Stimulated activated CD8-positive, alpha-beta memory T cell treated with anti-CD3 and anti-CD28 coated beads, Interleukin-12 subunit alpha, Interleukin-12 subunit beta, amount 100 ng/mL, for 24 hours (primary cell): ENCODE data around the gene STX18.
"Not testable (repeated sequence)": the region's sequence is repeated elsewhere in the genome, so short reads cannot be mapped to it uniquely, and the experiment has no call there.

Source experiments
- DNase-seq: peaks from one replicate; pipeline ENCODE4 v3.0.0-alpha.2; 2020; ENCODE audit errors: extremely low read depth

STX18 gene

GRCh38 chr4:4554234-4554633, 12.4 kb upstream of the STX18 start:
- DNase-seq, result no peak

DNA sequence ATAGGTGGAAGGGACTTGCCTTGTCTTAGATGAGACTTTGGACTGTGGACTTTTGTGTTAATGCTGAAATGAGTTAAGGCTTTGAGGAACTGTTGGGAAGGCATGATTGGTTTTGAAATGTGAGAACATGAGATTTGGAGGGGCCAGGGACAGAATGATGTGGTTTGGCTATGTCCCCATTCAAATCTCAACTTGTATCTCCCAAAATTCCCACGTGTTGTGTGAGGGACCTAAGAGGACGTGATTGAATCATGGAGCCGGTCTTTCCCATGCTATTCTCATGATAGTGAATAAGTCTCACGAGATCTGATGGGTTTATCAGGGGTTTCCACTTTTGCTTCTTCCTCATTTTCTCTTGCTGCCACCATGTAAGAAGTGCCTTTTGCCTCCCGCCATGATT, 10.2 kb upstream of the STX18 start:
- not testable (repeated sequence) for DNase-seq

GRCh38 chr4:4550161-4550560, 8.3 kb upstream of the STX18 start:
- not testable (repeated sequence) for DNase-seq

- DNase-seq, result no peak
Observed at GRCh38 chr4:4549534-4549933, 7.7 kb upstream of the STX18 start.

- no peak for DNase-seq
Observed at GRCh38 chr4:4542774-4543485, 1.1 kb upstream of the STX18 start.

GRCh38 chr4:4541040-4541631, 712 bp downstream of the STX18 start:
- no peak for DNase-seq

DNA sequence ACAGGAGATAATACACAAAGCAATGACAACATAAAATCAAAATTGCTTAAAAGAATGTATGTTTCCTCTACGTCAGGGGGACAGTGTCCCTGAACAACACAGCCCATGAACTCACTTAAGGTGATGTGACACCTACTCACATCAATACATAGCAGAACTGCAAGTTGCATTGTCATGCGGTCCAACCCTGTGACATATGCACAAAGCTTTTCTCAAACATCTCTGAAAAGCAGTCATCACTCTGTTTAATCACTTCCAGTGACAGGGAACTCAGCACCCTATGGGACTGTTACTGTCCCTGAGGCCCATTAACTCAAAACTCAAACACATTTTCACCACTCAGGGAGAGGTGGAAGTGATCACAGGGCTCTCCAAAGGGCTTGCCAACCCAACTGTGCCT, 2.4 kb downstream of the STX18 start:
- DNase-seq, result no peak

DNA sequence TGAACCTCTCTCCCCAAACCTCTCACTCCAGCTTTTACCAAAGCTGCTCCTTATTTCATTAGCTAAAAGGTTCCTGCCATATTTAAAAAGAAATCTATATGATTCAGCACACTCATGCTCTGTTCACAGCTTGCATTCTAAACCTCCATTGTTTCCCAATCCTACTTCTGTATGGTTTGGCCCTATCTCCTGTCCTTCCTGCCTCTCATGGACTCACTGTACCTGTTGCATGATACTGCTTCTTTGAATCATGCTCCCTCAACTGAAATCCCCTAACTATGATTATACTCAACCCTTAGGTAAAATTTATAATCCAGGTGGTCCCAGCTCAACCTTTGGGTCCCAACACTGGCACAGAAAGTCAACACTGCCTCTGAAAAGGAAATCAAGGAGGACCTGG, 6.3 kb downstream of the STX18 start:
- DNase-seq, result no peak

GRCh38 chr4:4534515-4535145, 7.2 kb downstream of the STX18 start:
- no peak for DNase-seq

DNA sequence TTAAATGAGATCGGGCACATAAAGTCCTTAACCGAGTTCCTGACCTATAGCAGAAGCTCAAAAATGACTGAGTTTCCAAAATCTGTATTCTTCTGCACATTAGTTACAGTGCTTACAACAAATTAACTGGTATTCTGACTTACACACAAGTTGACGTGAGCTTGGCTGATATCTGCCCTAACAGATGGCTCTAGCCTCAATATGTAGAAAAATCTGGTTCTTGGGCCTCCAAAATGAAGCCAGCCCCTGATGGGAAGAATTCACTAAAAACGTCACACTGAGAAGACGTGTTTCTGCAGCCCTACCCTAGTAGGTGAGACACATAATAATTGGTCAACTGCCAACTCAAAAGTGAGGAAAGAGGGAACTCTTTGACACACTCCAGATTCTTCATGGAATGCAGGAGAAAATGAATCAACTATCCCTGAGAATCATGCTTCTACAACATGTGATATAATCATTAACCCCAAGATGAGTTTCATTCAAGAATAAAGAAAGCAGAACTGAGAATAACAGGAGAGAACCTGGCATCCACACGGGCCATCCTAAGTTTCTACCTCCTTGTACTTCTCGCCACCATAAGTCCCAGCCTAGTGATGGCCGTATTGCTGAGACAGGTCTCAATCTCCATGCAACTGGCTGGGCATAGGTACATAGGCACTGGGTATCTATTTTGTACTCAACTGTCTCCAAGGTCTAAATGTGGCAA, 8.2 kb downstream of the STX18 start:
- no peak for DNase-seq

DNA sequence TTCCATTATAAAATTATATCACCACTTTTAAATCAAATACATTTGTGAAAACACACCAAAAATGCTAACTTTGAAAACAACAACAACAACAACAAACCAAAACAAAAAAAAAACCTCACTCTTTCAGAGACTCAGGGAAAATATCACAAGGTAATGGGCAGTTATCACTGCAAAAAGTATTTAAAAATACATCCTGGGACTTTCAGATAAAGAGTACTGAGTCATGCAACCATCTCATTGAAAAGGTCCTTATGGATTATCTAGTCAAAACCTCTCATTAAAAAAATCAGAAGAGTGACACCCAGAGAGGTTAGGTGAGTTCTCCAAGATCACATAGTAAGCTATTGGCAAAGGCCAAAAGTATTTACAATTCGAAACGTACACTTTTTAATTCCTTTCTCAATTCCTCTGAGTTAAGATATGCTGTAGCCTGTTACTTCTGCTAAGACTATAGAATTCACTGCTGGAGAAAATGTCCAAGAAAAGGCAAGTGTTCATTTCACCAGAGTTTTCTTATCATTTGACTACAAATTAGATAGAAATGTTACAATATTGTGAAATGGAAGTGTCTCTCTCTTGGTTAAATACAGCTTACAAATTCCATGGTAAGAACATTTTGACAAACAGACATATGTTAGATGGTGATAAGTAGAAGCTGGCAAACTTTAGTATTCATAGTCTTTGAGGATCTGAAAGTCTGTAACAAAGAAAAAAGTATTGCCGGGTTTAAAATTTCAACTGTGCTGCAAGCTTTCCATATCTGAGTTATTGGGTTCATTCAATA, 9.3 kb downstream of the STX18 start:
- no peak for DNase-seq

- DNase-seq, result no peak
Observed at GRCh38 chr4:4529392-4529791, 12.5 kb downstream of the STX18 start.

- no peak for DNase-seq
Observed at GRCh38 chr4:4526401-4526800, 15.4 kb downstream of the STX18 start.

- no peak for DNase-seq
Observed at GRCh38 chr4:4524364-4524763, 17.5 kb downstream of the STX18 start.

- DNase-seq, result no peak
Observed at GRCh38 chr4:4521731-4522130, 20.1 kb downstream of the STX18 start.

- DNase-seq, result no peak
Observed at GRCh38 chr4:4521136-4521535, 20.7 kb downstream of the STX18 start.

DNA sequence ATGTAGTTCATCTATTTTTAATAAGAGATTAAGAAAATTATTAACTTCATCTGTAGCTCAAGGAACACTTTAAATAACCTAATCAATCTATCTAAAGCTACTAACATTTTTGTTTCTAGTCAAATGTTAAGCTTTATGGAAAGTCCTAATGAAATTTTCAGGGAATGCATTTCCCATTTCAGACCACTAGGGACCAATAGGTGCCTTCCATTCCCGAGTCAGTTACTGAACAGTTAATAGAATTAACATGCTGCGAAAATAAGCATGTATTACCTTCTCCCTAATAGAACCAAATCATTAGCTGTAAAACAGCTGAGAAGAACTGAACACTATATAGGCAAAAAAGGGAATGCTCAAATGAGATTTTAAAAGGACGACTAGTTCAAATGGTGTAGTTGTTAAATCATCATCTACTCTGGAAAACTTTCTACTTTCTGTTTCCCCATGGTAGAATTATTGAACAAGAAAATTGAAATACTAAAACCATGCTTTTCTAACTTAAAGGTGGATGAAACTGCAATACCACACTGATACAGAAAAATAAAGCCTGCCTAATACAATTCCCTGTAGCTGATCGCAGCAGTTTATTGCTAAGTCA, 22.5 kb downstream of the STX18 start:
- DNase-seq, result no peak

- no peak for DNase-seq
Observed at GRCh38 chr4:4518747-4519146, 23.1 kb downstream of the STX18 start.

- no peak for DNase-seq
Observed at GRCh38 chr4:4514786-4515185, 27.1 kb downstream of the STX18 start.

DNA sequence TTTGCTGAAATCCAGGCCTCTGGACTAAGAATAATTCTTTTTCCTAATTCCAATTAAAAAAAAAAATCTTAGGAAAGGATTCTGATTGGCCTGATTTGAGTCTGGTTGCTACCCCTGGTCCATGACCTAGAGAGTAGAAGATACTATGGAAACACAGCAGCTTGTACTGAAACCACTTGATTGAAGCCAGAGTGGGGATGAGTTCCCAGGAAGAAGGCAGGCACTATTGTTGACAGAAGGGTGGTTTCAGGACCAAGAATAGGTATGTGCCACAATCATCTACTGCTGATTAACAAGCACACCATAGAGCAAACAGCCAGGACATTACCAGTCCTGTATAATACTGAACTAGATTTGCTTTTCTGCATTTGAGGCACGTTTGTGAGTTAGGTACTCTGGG, 29.6 kb downstream of the STX18 start:
- DNase-seq, result no peak

- DNase-seq, result not testable (repeated sequence)
Observed at GRCh38 chr4:4510641-4511040, 31.2 kb downstream of the STX18 start.

- no peak for DNase-seq
Observed at GRCh38 chr4:4509521-4509920, 32.3 kb downstream of the STX18 start.
